Fibroblast of lung (primary cell): ENCODE measurements around the gene CNDP2. TPM values are rescaled to one million over a fixed set of nuclear protein-coding genes. Genes with fewer than 3 reads are reported as not detected.
A peak's percentile ranks its signal among the peaks of the same experiment; 100 is the strongest.

Experiments used
- DNase-seq, 2 donors: peaks; one replicate each; pipeline versions ENCODE4 v3.0.0 to v3.0.0-alpha.2; 2010; ENCODE audit warnings: low read depth in 2 of 2
- H2AFZ ChIP-seq: 2 replicates; pipeline ENCODE4 v1.5.1; 2012; ENCODE audit warnings: low read length, control low read depth, inconsistent platforms
- H3K27ac ChIP-seq: 2 replicates; pipeline ENCODE4 v1.5.1; 2011; ENCODE audit warnings: low read length, control low read depth; ENCODE audit not compliant: insufficient read depth
- H3K27me3 ChIP-seq: 2 replicates; pipeline ENCODE4 v1.5.1; 2011; ENCODE audit warnings: mild to moderate bottlenecking, low read length; ENCODE audit not compliant: control insufficient read depth, insufficient read depth
- H3K36me3 ChIP-seq: 2 replicates; pipeline ENCODE4 v1.5.1; 2011; ENCODE audit warnings: low read length; ENCODE audit not compliant: control insufficient read depth, insufficient read depth
- H3K4me1 ChIP-seq: 2 replicates; pipeline ENCODE4 v1.5.1; 2011; ENCODE audit warnings: low read length; ENCODE audit not compliant: control insufficient read depth, insufficient read depth; ENCODE audit errors: extremely low read depth
- H3K4me2 ChIP-seq: 2 replicates; pipeline ENCODE4 v1.5.1; 2011; ENCODE audit warnings: low read length, control low read depth; ENCODE audit not compliant: insufficient read depth; ENCODE audit errors: extremely low read depth
- H3K4me3 ChIP-seq, 4 experiments: fragments of 200-600 bp in 1 of 4; sonication (generic) in 1 of 4; replicated peaks in 1 of 4; 2 replicates each; pipeline ENCODE4 v1.5.1; 2011 to 2016; ENCODE audit warnings: low read length in 4 of 4, low read depth in 3 of 4, mild to moderate bottlenecking in 3 of 4, control low read depth in 2 of 4, inconsistent platforms in 1 of 4, mixed read lengths in 1 of 4; ENCODE audit not compliant: insufficient read depth in 1 of 4; ENCODE audit errors: control extremely low read depth in 1 of 4
- H3K79me2 ChIP-seq: 2 replicates; pipeline ENCODE4 v1.5.1; 2012; ENCODE audit warnings: mild to moderate bottlenecking, low read length, inconsistent platforms; ENCODE audit not compliant: control insufficient read depth, insufficient read depth
- H3K9ac ChIP-seq: 2 replicates; pipeline ENCODE4 v1.5.1; 2011; ENCODE audit warnings: mild to moderate bottlenecking, low read length, control low read depth; ENCODE audit not compliant: insufficient read depth
- H3K9me3 ChIP-seq: 2 replicates; pipeline ENCODE4 v1.5.1; 2012; ENCODE audit warnings: low read depth, low read length; ENCODE audit not compliant: control insufficient read depth, insufficient read depth
- H4K20me1 ChIP-seq: 2 replicates; pipeline ENCODE4 v1.5.1; 2011; ENCODE audit warnings: low read length; ENCODE audit not compliant: control insufficient read depth, insufficient read depth; ENCODE audit errors: extremely low read depth
- CTCF ChIP-seq, 2 donors: IDR thresholded peaks in 1 of 2; conservative IDR thresholded peaks in 1 of 2; 1 replicate in 1 of 2; 2 replicates in 1 of 2; pipeline ENCODE4 v1.5.1; 2011 to 2012; ENCODE audit warnings: low read length in 2 of 2, control low read depth in 1 of 2, inconsistent platforms in 1 of 2, low read depth in 1 of 2, mild to moderate bottlenecking in 1 of 2
- EZH2 ChIP-seq: IDR thresholded peaks from 2 replicates; pipeline ENCODE4 v1.5.1; 2012; ENCODE audit warnings: low read length, control low read depth, mild to moderate bottlenecking; ENCODE audit errors: missing control alignments
- polyA plus RNA-seq, 2 donors: library from polyadenylated mRNA; depleted of rRNA in 1 of 2; stranded (reverse) in 1 of 2; unstranded in 1 of 2; fragments of >200 nt; gene quantifications; 2 replicates each; pipeline ENCODE4 v1.2.1, GENCODE V29; 2011 to 2012; ENCODE audit warnings: missing spikeins in 1 of 2
- total RNA-seq: library from RNA; depleted of rRNA; stranded (reverse); fragments of >200 nt; gene quantifications from 2 replicates; pipeline ENCODE4 v1.2.1, GENCODE V29; 2014

The CNDP2 gene
- total and polyA plus RNA-seq, 2 donors (not counting 1 experiment from before 2014, with no cell fraction given): 41.8 to 69.8 TPM

- H3K27ac ChIP-seq: no peak overlapping the region
- no peak overlapping the region for H3K4me2 ChIP-seq
- TF ChIP-seq EZH2: no peak
- no peak for TF ChIP-seq CTCF (conservative IDR thresholded peaks at IDR 0.05 in 1 of 2, IDR thresholded peaks at IDR 0.05 in 1 of 2; ENCODE audit: low read depth in 1 of 2, low read length in 2 of 2)
- H3K9ac ChIP-seq: no peak overlapping the region
- H3K9me3 ChIP-seq: no peaks in the 10 kb centered on the region
- no peak overlapping the region for H3K4me3 ChIP-seq
- peaks cover 15% of the 10 kb centered on the region for H3K27me3 ChIP-seq
- no peaks in the 10 kb centered on the region for H3K36me3 ChIP-seq
- H3K79me2 ChIP-seq: no peaks in the 10 kb centered on the region
- H4K20me1 ChIP-seq: no peaks in the 10 kb centered on the region
- no peak overlapping the region for H2AFZ ChIP-seq
- DNase-seq: no peak
- H3K4me1 ChIP-seq: no peaks in the 10 kb centered on the region
These were observed 7.8 kb upstream of the CNDP2 start for GRCh38 chr18:74488354-74488753.

- TF ChIP-seq EZH2 (no peak), CTCF (conservative IDR thresholded peaks at IDR 0.05 in 1 of 2, IDR thresholded peaks at IDR 0.05 in 1 of 2; ENCODE audit: low read depth in 1 of 2, low read length in 2 of 2) (no peak)
- Histone ChIP-seq H2AFZ (no peak overlapping the region), H3K9ac (no peak overlapping the region), H3K4me1 (no peaks in the 10 kb centered on the region), H3K4me2 (no peak overlapping the region), H3K36me3 (no peaks in the 10 kb centered on the region), H3K4me3 (no peak overlapping the region), H3K79me2 (no peaks in the 10 kb centered on the region), H3K9me3 (no peaks in the 10 kb centered on the region), H3K27ac (no peak overlapping the region), H4K20me1 (no peaks in the 10 kb centered on the region), H3K27me3 (peaks cover 15% of the 10 kb centered on the region)
- no peak for DNase-seq
These were observed 7.3 kb upstream of the CNDP2 start for GRCh38 chr18:74488864-74489263.

- Histone ChIP-seq H3K4me1 (no peaks in the 10 kb centered on the region), H3K9ac (no peak overlapping the region), H2AFZ (peak overlapping the region; percentile 38), H3K9me3 (no peaks in the 10 kb centered on the region), H3K4me3 (peak overlapping the region in 2 of 4 experiments; percentile 31 to 38), H3K4me2 (no peak overlapping the region), H3K27me3 (peaks cover 15% of the 10 kb centered on the region), H3K79me2 (no peaks in the 10 kb centered on the region), H3K36me3 (no peaks in the 10 kb centered on the region), H3K27ac (no peak overlapping the region), H4K20me1 (no peaks in the 10 kb centered on the region)
- TF ChIP-seq CTCF (conservative IDR thresholded peaks at IDR 0.05 in 1 of 2, IDR thresholded peaks at IDR 0.05 in 1 of 2; ENCODE audit: low read depth in 1 of 2, low read length in 2 of 2): no peak
- TF ChIP-seq EZH2: no peak
- DNase-seq: peak; percentile 31 to 88
These were observed 6.5 kb upstream of the CNDP2 start for GRCh38 chr18:74489676-74490075.
